Erythroblast (primary cell): Measurements from ENCODE around the gene ZNF414.

ENCODE experiments used
- GATA1 ChIP-seq: IDR thresholded peaks from 2 replicates; pipeline ENCODE4 v1.6.1; 2011; ENCODE audit warnings: low read depth, mild to moderate bottlenecking, control low read depth, low read length, moderate library complexity
- POLR2A ChIP-seq: IDR thresholded peaks from 2 replicates; pipeline ENCODE4 v1.6.1; 2011; ENCODE audit warnings: mild to moderate bottlenecking, low read length

DNA sequence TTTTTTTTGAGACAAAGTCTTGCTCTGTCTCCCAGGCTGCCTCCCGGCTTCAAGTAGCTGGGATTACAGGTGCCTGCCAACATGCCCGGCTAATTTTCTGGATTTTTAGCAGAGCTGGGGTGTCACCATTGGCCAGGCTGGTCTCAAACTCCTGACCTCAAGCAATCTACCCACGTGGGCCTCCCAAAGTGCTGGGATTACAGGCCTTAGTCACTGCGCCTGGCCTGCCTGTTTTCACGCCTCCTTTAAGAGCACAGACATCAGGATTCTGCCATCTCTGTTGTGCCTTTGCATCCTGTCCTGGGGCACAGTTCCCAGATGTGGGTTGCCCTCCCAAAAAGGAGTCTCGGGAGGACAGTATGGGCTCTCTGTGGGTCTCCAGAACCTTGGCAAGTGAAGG, 9.0 kb downstream of the ZNF414 start:
- no peak for TF ChIP-seq POLR2A
- TF ChIP-seq GATA1 = no peak
